HG02870 (cell line): ENCODE results near the gene ADAMTS18.

Experiments
- ATAC-seq: cut with Tn5 transposase; IDR thresholded peaks from one replicate; pipeline ENCODE4 v1.9.1; 2021; ENCODE audit warnings: mild to moderate bottlenecking, moderate library complexity; ENCODE audit not compliant: unreplicated experiment

ADAMTS18 gene

GRCh38 chr16:77399066-77399465 is 35.8 kb downstream of the ADAMTS18 start:
- no peak for ATAC-seq

- ATAC-seq, result no peak
These were observed 36.3 kb downstream of the ADAMTS18 start for GRCh38 chr16:77398495-77398894.

GRCh38 chr16:77396461-77396860 is 38.4 kb downstream of the ADAMTS18 start:
- ATAC-seq, result no peak

GRCh38 chr16:77394699-77395098 is 40.1 kb downstream of the ADAMTS18 start:
- no peak for ATAC-seq

- ATAC-seq, result no peak
These were observed 40.9 kb downstream of the ADAMTS18 start for GRCh38 chr16:77393955-77394354.

GRCh38 chr16:77387815-77388209 is 47.0 kb downstream of the ADAMTS18 start:
- no peak for ATAC-seq

GRCh38 chr16:77386831-77387814 is 47.7 kb downstream of the ADAMTS18 start:
- ATAC-seq, result no peak

- no peak for ATAC-seq
These were observed 49.4 kb downstream of the ADAMTS18 start for GRCh38 chr16:77385481-77385880.

GRCh38 chr16:77383606-77384187 is 51.1 kb downstream of the ADAMTS18 start:
- no peak for ATAC-seq

- ATAC-seq, result no peak
These were observed 58.5 kb downstream of the ADAMTS18 start for GRCh38 chr16:77376358-77376757.

GRCh38 chr16:77375396-77375795 is 59.4 kb downstream of the ADAMTS18 start:
- no peak for ATAC-seq

GRCh38 chr16:77374384-77374783 is 60.5 kb downstream of the ADAMTS18 start:
- no peak for ATAC-seq

- ATAC-seq, result no peak
These were observed 61.1 kb downstream of the ADAMTS18 start for GRCh38 chr16:77373726-77374125.

- no peak for ATAC-seq
These were observed 70.1 kb downstream of the ADAMTS18 start for GRCh38 chr16:77364770-77365169.

GRCh38 chr16:77359065-77359502 is 75.8 kb downstream of the ADAMTS18 start:
- no peak for ATAC-seq

- no peak for ATAC-seq
These were observed 81.1 kb downstream of the ADAMTS18 start for GRCh38 chr16:77353587-77354263.

- ATAC-seq, result no peak
These were observed 90.5 kb downstream of the ADAMTS18 start for GRCh38 chr16:77344341-77344740.

- no peak for ATAC-seq
These were observed 98.2 kb downstream of the ADAMTS18 start for GRCh38 chr16:77336637-77337036.

- ATAC-seq, result no peak
These were observed 99.1 kb downstream of the ADAMTS18 start for GRCh38 chr16:77335652-77336234.

GRCh38 chr16:77332792-77333191 is 102.0 kb downstream of the ADAMTS18 start:
- no peak for ATAC-seq
